Measurements from ENCODE around the gene KCNA5.

KCNA5 gene

DNA sequence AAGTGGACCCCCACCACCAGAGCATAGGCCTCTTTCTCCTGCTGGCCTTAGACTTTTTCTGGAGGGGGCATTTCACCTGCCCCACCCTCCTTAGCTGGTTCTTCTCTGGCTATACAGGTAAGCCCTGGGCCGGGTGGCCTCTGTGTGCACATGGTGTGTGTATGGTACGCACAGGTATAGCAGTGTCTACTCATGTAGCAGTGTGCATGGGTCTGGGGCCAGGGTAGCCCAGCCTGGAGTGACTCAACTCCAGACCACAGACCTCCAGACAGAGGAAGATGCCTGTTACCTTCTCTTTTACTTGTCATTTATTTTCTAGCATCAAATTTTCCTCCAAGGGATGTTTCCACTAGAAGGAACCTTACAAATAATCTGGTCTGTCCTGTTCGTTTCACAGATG is 6.9 kb downstream of the KCNA5 start:
- no peak overlapping the region for H3K4me2 ChIP-seq (ENCODE audit: low read depth, low read length, poor library complexity, severe bottlenecking)
- H4K20me1 ChIP-seq (ENCODE audit: low read depth, low read length), result no peaks in the 10 kb centered on the region
- H3K27me3 ChIP-seq (ENCODE audit: low read length), result no peaks in the 10 kb centered on the region
- H3K36me3 ChIP-seq (ENCODE audit: low read length), result no peaks in the 10 kb centered on the region
- H3K9me3 ChIP-seq (ENCODE audit: insufficient read depth, low read length), result no peaks in the 10 kb centered on the region
- TF ChIP-seq, protein P1, sequence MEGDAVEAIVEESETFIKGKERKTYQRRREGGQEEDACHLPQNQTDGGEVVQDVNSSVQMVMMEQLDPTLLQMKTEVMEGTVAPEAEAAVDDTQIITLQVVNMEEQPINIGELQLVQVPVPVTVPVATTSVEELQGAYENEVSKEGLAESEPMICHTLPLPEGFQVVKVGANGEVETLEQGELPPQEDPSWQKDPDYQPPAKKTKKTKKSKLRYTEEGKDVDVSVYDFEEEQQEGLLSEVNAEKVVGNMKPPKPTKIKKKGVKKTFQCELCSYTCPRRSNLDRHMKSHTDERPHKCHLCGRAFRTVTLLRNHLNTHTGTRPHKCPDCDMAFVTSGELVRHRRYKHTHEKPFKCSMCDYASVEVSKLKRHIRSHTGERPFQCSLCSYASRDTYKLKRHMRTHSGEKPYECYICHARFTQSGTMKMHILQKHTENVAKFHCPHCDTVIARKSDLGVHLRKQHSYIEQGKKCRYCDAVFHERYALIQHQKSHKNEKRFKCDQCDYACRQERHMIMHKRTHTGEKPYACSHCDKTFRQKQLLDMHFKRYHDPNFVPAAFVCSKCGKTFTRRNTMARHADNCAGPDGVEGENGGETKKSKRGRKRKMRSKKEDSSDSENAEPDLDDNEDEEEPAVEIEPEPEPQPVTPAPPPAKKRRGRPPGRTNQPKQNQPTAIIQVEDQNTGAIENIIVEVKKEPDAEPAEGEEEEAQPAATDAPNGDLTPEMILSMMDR (IDR thresholded peaks at IDR 0.05; ENCODE audit: insufficient read depth, low read length, poor library complexity, severe bottlenecking), result no peak
- no peak for TF ChIP-seq EZH2phosphoT487 (conservative IDR thresholded peaks at IDR 0.05; ENCODE audit: low read length)
- H3K4me3 ChIP-seq (ENCODE audit: insufficient read depth, low read length, poor library complexity, severe bottlenecking), result no peak overlapping the region
- no peaks in the 10 kb centered on the region for H3F3A ChIP-seq (ENCODE audit: insufficient read depth)
- no peaks in the 10 kb centered on the region for H3K79me2 ChIP-seq (ENCODE audit: insufficient read depth, low read length)
- no peak overlapping the region for H3K27ac ChIP-seq (ENCODE audit: low read depth, low read length)
- no peak overlapping the region for H3K9ac ChIP-seq (ENCODE audit: low read length)
- no peaks in the 10 kb centered on the region for H3K9me2 ChIP-seq (replicated peaks; ENCODE audit: insufficient read depth, low read length)
- H2AFZ ChIP-seq (ENCODE audit: low read depth, low read length, severe bottlenecking), result no peak overlapping the region

DNA sequence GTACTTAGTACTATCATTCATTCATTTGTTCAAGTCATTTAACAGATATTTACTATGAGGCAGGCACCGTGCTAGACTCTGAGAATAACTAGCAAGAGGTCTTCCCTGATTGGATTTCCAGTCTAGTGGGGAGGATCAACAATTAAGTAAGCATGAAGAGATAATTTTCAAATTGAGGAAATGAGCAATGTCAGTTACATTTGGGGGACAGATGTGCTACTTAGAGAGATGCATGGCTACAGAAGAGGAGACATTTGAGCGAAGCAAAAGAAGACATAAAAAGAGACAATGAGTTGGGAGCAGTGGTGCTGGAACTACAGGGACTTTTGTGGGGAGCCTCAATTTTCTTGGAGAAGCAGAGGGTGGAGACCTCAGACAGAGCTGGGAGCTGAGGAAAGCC is 7.7 kb downstream of the KCNA5 start:
- no peaks in the 10 kb centered on the region for H4K20me1 ChIP-seq (ENCODE audit: low read depth, low read length)
- no peaks in the 10 kb centered on the region for H3K27me3 ChIP-seq (ENCODE audit: low read length)
- no peaks in the 10 kb centered on the region for H3K9me3 ChIP-seq (ENCODE audit: insufficient read depth, low read length)
- H3K27ac ChIP-seq (ENCODE audit: low read depth, low read length), result no peak overlapping the region
- H3K79me2 ChIP-seq (ENCODE audit: insufficient read depth, low read length), result no peaks in the 10 kb centered on the region
- H3K9me2 ChIP-seq (replicated peaks; ENCODE audit: insufficient read depth, low read length), result no peaks in the 10 kb centered on the region
- no peaks in the 10 kb centered on the region for H3K36me3 ChIP-seq (ENCODE audit: low read length)
- no peak overlapping the region for H3K4me2 ChIP-seq (ENCODE audit: low read depth, low read length, poor library complexity, severe bottlenecking)
- no peak overlapping the region for H2AFZ ChIP-seq (ENCODE audit: low read depth, low read length, severe bottlenecking)
- no peak overlapping the region for H3K9ac ChIP-seq (ENCODE audit: low read length)
- no peak overlapping the region for H3K4me3 ChIP-seq (ENCODE audit: insufficient read depth, low read length, poor library complexity, severe bottlenecking)
- H3F3A ChIP-seq (ENCODE audit: insufficient read depth), result no peaks in the 10 kb centered on the region
- TF ChIP-seq EZH2phosphoT487 (conservative IDR thresholded peaks at IDR 0.05; ENCODE audit: low read length), result no peak
- TF ChIP-seq, protein P1 (IDR thresholded peaks at IDR 0.05; ENCODE audit: insufficient read depth, low read length, poor library complexity, severe bottlenecking), result no peak

DNA sequence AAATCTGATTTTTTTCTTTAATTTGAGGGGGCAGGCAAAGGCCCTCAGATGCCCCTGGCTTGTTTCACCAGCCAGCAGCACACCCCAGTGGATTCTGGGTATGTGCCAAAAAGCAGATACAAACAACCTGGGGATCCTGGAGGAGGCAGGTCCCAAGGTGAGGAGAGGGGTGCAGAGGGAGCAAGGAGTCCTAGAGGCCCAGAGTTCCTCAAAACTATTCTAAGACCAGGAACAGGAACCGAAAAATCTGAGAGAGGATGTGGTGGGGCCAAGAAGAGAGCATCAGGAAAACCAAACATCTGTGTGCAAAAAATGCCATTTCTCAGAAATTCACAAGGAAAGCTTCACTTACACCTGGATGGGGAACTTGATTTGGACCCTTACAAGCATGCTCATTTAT is 8.2 kb downstream of the KCNA5 start:
- Histone ChIP-seq H3K9me3 (ENCODE audit: insufficient read depth, low read length) (no peaks in the 10 kb centered on the region), H3K9ac (ENCODE audit: low read length) (no peak overlapping the region), H3K4me3 (ENCODE audit: insufficient read depth, low read length, poor library complexity, severe bottlenecking) (no peak overlapping the region), H3K36me3 (ENCODE audit: low read length) (no peaks in the 10 kb centered on the region), H3K4me2 (ENCODE audit: low read depth, low read length, poor library complexity, severe bottlenecking) (no peak overlapping the region), H2AFZ (ENCODE audit: low read depth, low read length, severe bottlenecking) (no peak overlapping the region), H4K20me1 (ENCODE audit: low read depth, low read length) (no peaks in the 10 kb centered on the region), H3K9me2 (replicated peaks; ENCODE audit: insufficient read depth, low read length) (no peaks in the 10 kb centered on the region), H3K27ac (ENCODE audit: low read depth, low read length) (no peak overlapping the region), H3K27me3 (ENCODE audit: low read length) (no peaks in the 10 kb centered on the region), H3F3A (ENCODE audit: insufficient read depth) (no peaks in the 10 kb centered on the region), H3K79me2 (ENCODE audit: insufficient read depth, low read length) (no peaks in the 10 kb centered on the region)
- TF ChIP-seq EZH2phosphoT487 (conservative IDR thresholded peaks at IDR 0.05; ENCODE audit: low read length), result no peak
- TF ChIP-seq, protein P1 (IDR thresholded peaks at IDR 0.05; ENCODE audit: insufficient read depth, low read length, poor library complexity, severe bottlenecking), result no peak
